NK-92 (cell line): ENCODE data around the gene GNAO1.

Experiments used
- DNase-seq: peaks from one replicate; lab custom pipeline; 2025; ENCODE audit not compliant: unreplicated experiment; lab: John Stamatoyannopoulos, UW

GNAO1 gene

DNA sequence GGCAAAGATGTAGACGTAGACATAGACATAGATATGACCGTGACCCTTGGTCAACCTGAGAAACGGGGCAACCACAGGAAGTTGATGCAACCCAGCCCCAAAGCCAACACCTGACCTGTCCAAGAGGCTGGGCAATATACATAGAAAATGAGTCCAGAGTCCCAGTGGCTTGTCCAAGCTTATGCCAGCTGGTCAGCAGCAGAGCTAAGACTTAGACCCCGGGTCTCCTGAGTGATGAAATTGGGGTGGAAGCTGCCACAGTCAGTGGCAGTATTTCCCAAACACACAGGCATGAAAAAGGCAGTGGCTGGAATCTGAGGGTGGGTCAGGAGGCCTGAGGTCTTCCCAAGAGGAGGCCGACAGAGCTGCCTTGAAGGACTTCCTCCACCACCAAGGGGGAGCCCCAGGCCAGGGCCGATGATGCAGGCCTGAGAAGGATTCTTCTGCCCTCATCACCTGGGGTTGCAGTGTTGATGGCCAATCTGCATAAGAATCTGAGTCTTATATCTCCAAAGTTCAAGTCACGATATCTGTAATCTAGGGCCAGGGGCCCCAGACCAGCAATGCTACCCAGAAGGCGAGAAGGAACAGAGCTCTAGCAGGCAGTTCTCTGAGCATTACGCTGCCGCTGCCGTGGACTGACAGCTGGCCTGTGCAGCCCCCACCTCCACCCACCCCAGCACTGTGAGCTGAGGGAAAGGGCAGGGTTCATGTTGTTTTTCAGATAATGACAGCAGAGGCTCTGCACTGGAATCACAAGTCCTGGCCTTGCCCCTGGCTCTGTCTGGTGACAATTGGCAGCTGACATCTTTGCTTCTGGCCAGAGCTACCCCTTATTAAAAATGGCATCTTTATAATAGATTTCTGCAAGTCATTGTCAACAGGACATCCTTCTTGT lies 72.7 kb downstream of the GNAO1 start:
- no peak for DNase-seq

DNA sequence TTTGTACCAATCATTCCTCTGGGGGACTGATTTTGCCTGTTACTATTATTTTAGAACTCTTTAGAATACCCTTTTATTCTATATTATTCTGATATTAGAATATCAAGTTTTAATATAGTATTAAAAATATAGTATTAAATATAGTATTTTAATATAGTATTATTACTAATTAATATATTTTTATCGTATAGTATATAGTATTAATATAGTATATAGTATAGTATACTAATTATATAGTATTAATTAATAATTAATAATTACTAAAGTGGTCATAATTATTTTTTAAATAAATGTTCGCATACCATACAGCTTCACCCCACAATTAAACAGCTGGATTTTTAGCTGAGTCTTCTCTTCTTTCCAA lies 73.3 kb downstream of the GNAO1 start:
- DNase-seq: no peak

DNA sequence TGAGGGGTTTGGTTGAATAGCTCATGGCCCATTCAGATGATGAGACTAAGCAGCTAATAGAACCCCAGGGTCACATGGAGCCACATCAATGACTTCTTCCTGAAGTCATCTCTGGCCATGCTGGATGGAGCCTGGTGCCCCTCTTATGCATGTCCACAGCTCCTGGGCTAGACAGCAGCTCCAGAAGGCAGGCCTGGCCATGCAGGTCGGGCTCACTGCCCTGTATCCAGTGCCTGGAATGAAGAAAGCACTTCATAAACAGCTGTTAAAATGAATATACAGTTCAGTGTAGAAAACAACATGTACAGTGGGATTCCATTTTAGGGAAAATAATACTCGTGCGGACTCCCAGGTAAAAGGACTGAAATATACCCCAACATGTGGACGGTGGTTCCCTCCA lies 73.9 kb downstream of the GNAO1 start:
- DNase-seq: no peak

DNA sequence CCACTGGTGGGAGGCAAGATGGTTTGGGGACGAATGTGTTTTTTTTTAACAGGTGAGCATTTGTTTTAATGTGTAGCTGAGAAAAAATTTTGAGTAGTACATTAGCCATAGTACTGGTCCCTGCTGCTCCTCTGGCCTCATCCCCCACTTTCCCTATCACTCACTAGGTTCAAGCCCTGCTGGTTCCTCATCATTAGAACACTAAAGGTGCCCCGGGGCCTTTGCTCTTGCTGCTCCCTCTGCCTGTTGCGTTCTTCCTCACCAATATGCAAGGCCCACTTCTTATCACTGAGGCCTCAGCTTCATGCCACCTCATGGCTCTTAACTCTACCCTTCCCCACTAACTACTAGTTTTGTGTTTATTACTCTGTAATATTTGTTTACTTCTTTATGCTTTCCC lies 74.5 kb downstream of the GNAO1 start:
- no peak for DNase-seq

DNA sequence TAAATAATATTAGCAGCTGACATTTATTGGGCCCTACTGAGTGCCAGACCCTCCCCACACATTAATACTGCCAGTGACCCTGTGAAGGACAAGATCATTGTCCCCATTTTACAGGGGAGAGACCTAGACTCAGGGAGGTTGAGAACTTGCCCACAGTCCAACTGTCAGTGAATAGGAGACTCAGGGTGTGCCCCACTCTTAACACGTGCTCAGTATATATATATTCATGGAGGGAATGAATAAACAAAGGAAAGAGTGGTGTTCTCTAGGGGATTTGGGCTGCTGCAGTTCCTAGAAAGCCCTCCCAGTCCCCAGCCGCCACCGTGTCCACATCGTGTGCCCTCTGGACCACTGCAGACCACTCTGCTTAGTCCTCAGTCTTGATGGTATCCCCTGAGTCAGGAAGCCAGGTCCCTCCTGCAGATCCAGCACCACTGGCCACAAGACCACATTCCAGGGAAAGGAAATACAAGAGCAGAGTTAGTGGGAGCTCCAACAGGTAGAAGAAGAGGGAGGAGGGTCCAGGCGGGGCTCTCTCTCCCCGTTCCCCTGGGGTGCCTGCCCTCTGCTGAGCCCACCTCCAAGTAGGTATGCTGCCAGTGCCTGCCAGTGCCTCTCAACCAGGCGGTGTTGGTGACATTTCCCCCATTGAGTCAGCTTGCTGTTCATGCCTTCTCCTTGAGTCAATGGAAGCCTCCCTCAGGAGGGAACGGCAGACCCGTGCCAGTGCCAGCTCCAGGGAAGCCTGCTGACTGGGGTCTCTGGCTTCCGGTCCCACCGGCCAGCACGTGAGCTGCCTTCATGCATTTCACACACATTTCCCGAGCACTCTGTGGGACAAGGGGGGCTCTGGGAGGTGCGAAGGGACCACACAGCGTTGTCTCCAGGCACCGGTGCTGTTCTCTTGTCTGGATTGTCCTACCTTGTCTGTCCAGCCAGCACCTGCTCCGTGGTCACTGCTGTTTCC lies 75.6 kb downstream of the GNAO1 start:
- no peak for DNase-seq

DNA sequence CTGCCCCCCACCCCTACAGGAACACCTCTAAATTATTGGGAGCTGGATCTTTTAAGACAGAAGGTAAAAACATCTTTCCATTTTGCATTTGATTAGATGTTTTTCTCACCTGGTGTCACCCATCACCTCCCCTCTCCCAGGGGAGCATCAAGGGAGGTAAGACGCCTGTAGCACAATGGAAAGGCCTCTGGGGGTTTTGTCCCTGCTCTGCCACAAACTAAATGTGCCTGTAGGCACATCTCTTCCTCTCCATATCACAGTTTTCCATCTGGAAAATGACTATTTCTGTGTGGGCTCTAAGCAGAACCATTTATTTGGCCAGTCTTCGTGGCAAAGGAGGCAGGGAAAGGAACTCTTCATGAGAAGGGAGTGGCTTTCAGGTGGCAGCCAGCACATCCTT lies 76.6 kb downstream of the GNAO1 start:
- DNase-seq: no peak

DNA sequence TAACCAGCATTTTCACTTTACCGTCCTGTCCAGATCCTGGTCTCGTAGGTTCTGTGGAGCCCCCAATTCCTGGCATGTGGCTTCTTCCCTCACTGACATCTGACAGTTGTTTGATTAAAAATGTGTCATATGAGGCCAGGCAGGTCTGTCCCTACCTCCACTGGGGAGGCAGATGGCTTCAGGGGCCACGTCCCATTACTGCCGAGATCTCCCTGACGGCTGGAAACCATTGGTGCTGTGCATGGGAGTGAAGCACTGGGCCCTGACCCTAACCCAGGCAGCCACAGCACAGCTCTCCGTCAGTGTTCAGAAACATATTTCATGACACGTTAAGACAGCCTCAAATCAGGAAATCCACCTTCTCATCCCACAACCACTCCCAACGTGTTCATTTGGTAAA lies 77.5 kb downstream of the GNAO1 start:
- DNase-seq: no peak

DNA sequence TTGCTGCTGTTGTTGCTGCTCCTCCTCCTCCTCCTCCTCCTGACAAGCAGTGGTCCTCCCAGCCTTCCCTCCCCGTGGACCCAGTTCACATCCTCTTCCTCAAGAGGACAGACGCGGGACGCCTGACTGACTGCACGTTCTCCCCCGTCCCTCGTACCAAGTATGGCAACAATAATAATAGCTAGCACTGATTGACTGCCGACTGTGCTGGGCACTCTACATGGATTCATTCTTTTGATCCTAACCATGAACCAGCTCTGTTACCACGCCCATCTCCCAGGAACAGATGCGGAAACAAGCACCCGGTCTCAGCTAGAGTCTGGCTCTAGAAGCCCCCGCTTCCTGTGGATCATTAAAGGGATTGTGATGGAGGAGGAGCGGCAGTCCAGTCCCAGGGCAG lies 78.0 kb downstream of the GNAO1 start:
- no peak for DNase-seq

DNA sequence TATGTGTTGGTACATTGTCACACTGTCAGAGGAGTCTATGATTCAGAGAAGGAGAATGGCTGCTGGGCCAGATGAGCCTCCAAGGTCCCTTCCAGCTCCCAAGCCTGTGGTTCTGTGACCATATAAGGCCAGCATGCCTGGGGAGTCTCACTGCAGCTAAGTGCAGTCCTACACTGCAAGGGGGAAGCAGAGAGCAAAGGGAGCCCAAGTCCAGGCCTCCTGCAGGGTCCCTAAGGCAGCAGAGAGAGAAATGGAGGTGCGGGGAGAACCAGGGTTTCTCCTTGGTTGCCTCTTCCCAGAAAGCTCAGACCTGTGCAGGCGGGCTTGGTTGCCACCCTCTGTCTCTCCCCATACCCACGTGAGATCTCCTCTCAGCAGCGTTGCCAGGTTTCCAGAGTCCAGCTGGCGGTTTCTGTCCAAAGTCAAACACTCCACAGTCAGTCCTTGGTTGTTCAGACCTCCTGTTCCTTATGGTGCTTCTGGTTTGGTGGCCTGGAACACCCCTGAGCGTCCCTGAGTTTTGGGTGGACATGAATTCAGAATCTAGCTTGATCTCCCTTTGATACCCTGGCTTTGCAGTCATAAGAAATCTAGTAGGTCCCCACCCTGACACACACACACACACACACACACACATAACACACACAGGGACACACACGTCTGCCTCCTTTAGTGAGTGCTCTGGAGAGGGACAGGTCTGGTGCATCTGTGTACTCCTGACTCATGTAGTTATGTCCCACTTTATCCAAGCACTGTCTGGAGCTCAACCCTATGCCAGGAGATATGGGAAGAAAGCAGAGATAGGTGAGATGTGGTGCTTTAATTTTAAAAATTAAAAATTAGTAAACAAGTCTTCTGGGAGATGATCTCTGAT lies 78.8 kb downstream of the GNAO1 start:
- DNase-seq: no peak

DNA sequence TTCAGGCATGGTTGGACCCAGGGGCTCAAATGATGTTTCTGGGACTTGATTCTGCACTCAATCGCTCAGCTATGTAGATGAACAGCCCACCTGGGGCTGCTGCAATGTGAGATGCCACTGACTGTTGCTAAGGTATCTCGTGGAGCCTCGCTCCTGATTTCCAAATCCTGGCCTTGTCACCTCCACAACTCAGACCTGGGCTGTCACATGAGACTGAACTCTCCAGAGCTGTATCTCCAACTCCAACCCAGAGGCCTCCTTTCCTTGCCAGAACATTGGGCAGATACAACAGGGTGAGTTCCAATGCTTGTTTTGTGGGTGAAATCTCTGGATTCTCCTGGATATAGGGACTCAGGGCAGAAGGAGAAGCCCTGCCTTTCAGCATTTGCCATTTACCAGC lies 79.5 kb downstream of the GNAO1 start:
- no peak for DNase-seq

DNA sequence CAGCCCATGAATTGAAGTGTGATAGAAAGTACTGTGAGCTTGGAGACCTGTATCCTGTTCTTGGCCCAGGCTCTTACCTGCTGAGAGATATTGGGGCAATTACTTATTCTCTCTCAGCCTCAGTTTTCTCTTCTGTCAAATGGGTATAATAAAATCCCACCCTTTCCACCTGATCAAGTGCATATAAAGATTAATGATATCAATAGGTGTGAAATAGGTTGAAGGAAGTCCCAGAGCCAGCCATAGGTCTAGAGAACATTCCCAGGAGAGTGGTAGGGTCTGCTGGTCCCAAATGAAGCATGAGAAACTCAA lies 81.2 kb downstream of the GNAO1 start:
- DNase-seq: no peak

DNA sequence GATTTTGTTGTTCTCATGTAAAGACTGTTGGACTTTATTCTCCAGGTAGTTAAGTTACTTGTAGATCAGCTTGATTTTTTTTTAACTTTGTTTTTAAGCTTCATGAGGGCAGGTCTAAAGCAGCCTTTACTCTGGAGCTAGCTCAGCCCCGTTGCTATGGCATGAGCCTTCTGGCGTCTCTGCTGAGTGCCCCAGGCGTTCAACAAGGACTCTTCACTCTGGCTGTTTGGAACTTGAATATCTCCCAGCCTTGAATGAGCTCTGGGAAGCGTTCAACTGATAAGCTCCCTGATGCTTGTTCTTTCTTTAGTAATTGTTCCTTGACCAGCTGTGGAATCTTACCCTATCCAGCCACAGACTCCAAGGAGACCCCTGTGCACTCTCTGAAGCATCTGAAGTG lies 82.3 kb downstream of the GNAO1 start:
- DNase-seq: no peak

DNA sequence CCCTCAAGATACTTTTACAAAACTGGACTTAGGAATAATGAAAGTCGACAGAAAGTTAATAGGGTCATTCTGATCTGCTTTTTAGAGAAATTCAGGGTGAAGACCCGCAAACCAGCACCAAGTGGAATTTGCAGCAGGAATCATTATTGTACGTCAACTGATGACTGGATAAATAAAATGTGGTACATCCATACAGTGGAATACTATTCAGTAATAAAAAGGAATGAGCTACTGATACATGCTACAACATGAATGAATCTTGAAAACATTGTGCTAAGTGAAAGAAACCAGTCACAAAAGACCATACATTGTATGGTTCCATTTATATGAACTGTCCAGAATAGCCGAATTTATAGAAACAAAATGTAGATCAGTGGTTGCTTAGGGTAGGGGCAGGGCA lies 83.1 kb downstream of the GNAO1 start:
- DNase-seq: no peak

DNA sequence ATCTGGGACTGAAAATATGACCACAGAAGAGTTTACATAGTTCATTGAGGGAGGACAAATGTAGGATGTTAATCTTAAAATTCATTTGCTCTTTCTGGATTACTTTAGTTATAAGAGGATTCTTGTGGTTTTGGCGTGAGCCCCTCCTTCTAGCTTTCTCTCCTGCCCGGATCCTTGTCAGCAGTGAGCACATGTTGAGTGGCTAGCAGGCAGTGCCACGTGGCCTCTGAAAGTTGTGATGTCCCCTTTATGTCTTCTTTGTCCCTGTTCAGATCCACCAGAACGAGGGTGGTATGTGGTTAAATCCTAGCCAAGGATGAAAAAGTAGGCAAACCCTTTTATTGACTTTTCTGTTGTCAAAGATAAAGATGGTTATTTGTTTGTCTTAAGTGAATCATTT lies 83.8 kb downstream of the GNAO1 start:
- no peak for DNase-seq

DNA sequence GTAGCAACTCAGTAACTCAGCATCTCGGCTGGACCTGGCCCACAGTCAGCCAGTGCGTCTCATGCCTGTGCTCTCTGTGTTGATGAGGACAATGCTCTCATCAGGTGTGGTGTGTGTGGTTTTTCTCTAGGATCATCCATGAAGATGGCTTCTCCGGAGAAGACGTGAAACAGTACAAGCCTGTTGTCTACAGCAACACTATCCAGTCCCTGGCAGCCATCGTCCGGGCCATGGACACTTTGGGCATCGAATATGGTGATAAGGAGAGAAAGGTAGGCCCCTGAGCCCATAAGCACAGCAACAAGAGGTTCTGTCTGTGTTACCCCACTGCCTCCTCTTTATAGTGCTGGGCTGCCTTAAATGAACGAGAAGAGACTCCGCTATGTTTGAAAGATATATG lies 84.5 kb downstream of the GNAO1 start:
- DNase-seq: no peak

DNA sequence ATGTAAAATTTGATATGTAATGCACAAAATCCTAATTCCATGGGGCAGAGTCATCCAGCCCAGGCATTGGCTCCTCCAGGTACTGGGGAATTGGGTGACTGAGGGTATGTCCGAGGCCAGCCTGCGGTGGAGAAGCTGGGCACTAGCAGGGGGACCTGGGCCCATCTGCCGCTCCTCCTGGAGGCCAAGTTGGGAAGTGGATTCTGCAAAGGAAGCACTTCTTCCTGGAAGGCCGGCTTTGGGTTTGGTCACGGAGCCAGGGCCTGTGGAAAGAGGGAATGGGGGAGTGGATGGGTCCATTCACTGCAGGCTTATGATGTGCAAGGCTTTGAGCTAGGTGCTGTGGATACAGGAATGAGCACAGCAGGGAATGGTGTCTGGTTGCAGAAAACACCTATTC lies 85.8 kb downstream of the GNAO1 start:
- DNase-seq: no peak

DNA sequence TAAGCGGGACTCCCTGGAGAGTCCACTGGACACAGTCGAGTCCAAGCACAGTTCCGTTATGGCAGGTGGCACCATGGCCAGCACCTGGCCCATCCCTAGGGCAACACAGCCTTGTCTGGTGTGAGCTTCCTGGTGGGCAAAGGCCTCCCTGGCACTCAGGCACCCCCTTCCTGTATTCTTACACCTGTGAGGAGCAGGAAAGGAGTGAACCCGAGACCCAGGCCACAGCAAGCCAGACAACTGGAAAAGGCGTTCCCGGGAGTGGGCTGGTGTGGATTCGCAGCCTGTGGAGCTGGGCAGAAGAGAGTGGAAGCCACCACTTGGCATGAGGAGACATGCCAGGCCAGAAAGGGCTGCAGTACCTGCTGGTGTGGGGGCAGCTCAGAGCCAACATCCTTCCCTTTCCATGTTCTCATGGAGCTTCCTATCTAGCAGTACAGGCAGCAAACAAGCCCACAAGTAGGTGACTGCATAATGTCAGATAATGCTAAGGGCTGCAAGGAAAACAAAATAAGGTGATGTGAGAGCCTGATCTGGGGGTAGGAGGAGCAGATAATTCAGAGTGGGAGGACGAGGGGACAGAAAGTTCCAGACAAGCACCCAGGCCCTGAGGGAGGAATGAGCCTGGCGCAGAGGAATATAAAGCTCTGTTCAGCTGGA lies 87.0 kb downstream of the GNAO1 start:
- no peak for DNase-seq

DNA sequence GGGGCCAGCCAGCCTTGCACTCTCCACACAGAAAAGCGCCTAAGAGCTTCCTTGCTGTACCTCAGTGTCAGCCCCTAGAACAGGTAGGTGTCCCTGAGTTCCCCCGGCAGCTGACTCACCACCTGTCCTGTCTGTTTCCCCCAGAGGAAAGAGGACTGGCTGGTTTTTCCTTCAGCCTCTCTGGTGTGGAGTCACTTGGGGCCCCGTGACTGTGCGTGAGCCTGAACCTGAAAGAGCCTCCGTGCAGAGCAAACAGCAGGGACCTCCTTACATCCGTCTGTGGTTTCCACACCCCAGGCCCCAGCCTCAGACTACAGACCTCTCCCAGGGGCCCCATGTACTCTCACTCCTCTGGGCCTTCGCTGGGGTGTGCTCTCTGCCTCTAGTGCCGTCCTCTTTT lies 87.8 kb downstream of the GNAO1 start:
- DNase-seq: no peak

DNA sequence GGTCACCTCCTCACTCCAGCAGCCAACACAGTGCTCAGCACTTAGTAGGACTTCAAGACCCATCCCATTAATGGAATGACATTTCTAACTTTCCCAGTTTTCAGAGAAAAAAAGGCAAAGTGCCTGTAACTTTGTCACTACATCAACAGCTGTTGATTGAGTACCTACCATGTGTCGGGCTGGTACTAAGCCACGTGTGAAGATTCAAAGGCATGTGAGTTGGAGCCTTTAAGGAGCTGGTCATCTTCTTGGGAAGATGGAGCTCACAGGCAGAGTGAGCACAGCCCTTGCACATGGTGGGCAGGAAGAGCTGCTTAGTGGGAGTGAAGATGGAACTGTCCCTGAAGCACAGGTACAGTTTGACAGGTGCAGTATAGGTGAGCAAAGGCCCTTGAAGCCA lies 88.6 kb downstream of the GNAO1 start:
- no peak for DNase-seq

DNA sequence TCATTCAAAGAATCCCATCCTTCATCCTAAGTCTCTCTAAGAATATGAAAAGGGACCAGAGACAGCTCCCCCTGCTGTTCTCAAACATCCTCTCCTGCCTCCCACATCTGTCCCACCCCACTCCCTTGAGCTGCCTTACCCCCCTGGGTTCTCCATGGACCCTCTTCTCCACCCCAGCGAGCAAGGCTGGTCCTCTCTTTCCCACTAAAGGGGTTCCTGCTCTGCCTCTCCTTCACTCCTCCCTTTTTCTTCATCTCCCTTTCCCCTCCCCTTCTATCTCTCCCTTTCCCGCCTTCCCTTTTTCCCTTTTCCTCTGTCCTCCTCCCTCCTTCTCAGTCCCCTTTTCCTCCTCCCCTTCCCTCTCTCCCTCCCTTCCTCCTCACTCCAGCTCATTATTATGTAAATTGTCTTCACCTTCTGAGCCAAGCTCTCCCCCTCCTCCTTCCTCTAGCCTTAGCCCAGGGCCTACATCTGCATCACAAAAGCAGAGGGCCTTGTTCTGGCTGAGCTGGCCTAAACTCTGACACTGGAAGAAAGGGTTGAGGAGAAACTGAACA lies 90.0 kb downstream of the GNAO1 start:
- DNase-seq: no peak

DNA sequence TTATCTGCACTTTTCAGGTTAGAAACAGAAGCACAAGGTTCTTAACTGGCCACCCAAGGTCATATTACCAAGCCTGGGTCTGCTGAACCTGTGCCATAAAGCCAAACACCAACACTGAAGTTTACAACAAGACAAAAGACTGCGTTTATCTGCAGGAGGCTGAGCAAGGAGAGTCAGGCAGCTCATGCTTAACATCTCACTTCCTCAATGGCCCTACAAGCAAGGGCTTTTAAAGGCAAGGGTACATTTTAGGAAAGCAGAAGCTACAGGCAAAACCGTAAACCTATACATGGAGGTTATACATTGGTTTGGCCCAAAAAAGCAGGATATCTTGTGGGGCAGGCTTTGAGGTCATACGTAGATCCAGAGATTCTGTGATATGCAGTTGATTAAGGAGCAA lies 91.2 kb downstream of the GNAO1 start:
- DNase-seq: no peak
